Smooth muscle cell (in vitro differentiated cells): ENCODE data around the gene JAKMIP1. TPM values are rescaled to one million over a fixed set of nuclear protein-coding genes. Genes with fewer than 3 reads are reported as not detected.

Experiments
- DNase-seq: peaks from one replicate; lab custom pipeline; 2025; ENCODE audit not compliant: unreplicated experiment; lab: John Stamatoyannopoulos, UW
- H2AFZ ChIP-seq: fragments of 200-600 bp; sonication (generic); 2 replicates; pipeline ENCODE4 v1.6.0; 2016; ENCODE audit warnings: antibody characterized with exemption, low read depth, mild to moderate bottlenecking
- H3F3A ChIP-seq: fragments of 200-600 bp; sonication (generic); 2 replicates; pipeline ENCODE4 v1.6.0; 2017; ENCODE audit warnings: antibody characterized with exemption, low read depth
- H3K27ac ChIP-seq: fragments of 200-600 bp; sonication (generic); 2 replicates; pipeline ENCODE4 v1.5.1; 2016; ENCODE audit warnings: low read depth, mild to moderate bottlenecking
- H3K27me3 ChIP-seq: fragments of 200-600 bp; sonication (generic); 2 replicates; pipeline ENCODE4 v1.6.1; 2016; ENCODE audit warnings: low read depth, mild to moderate bottlenecking
- H3K36me3 ChIP-seq: fragments of 200-600 bp; sonication (generic); 2 replicates; pipeline ENCODE4 v1.5.1; 2016; ENCODE audit warnings: low read depth
- H3K4me1 ChIP-seq: fragments of 200-600 bp; sonication (generic); 2 replicates; pipeline ENCODE4 v1.5.1; 2016; ENCODE audit warnings: low read depth
- H3K4me2 ChIP-seq: fragments of 200-600 bp; sonication (generic); 2 replicates; pipeline ENCODE4 v1.6.0; 2016; ENCODE audit warnings: mild to moderate bottlenecking
- H3K4me3 ChIP-seq: fragments of 200-600 bp; sonication (generic); 2 replicates; pipeline ENCODE4 v1.5.1; 2016; ENCODE audit warnings: mild to moderate bottlenecking
- H3K79me2 ChIP-seq: fragments of 200-600 bp; sonication (generic); 2 replicates; pipeline ENCODE4 v1.6.0; 2016; ENCODE audit warnings: low read depth, mild to moderate bottlenecking
- H3K9ac ChIP-seq: fragments of 200-600 bp; sonication (generic); 2 replicates; pipeline ENCODE4 v1.6.0; 2016; ENCODE audit warnings: low read depth
- H3K9me3 ChIP-seq: fragments of 200-600 bp; sonication (generic); replicated peaks from 2 replicates; pipeline ENCODE4 v1.5.1; 2016; ENCODE audit warnings: low read depth
- H4K20me1 ChIP-seq: fragments of 200-600 bp; sonication (generic); 2 replicates; pipeline ENCODE4 v1.6.0; 2016; ENCODE audit warnings: low read depth
- CTCF ChIP-seq: fragments of 200-600 bp; sonication (generic); IDR thresholded peaks from 2 replicates; pipeline ENCODE4 v1.5.1; 2017; ENCODE audit warnings: borderline replicate concordance, mild to moderate bottlenecking, antibody characterized with exemption; ENCODE audit not compliant: insufficient read depth, poor library complexity, severe bottlenecking
- WGBS: methylation state at CpG from one replicate; pipeline ENCODE4 v1.1.7; 2016; ENCODE audit warnings: low lambda C conversion rate; 5-methylcytosine and 5-hydroxymethylcytosine counted together
- polyA plus RNA-seq: library from polyadenylated mRNA; unstranded; fragments of >200 nt; fragmentation: Nextera tagmentation; extraction: Ambion mirVana; gene quantifications from 2 replicates; pipeline ENCODE4 v1.2.1, GENCODE V29; 2016
- total RNA-seq: library from RNA; depleted of rRNA; stranded (reverse); fragments of >200 nt; gene quantifications from 2 replicates; pipeline ENCODE4 v1.2.3, GENCODE V29; 2014

The JAKMIP1 gene
- total and polyA plus RNA-seq, 2 experiments from 2014 or later, result 0.64 TPM; not detected in 1

GRCh38 chr4:6107114-6107791 is 93.1 kb downstream of the JAKMIP1 start:
- DNase-seq, result no peak
- Histone ChIP-seq H3K4me2 (no peak overlapping the region), H2AFZ (no peak overlapping the region), H3K27me3 (no peaks in the 10 kb centered on the region), H3K9ac (no peak overlapping the region), H3K79me2 (no peaks in the 10 kb centered on the region), H3K4me1 (no peaks in the 10 kb centered on the region), H3F3A (no peaks in the 10 kb centered on the region), H3K4me3 (no peak overlapping the region), H3K36me3 (no peaks in the 10 kb centered on the region), H3K27ac (no peak overlapping the region), H3K9me3 (no peaks in the 10 kb centered on the region), H4K20me1 (no peaks in the 10 kb centered on the region)
- no peak for TF ChIP-seq CTCF
- WGBS, result 87% methylated on average over 14 of the region's 14 CpGs

GRCh38 chr4:6106156-6106555 is 94.2 kb downstream of the JAKMIP1 start:
- 97% methylated on average over 5 of the region's 5 CpGs for WGBS
- Histone ChIP-seq H3K4me2 (no peak overlapping the region), H4K20me1 (no peaks in the 10 kb centered on the region), H3K36me3 (no peaks in the 10 kb centered on the region), H3K79me2 (no peaks in the 10 kb centered on the region), H3K9me3 (no peaks in the 10 kb centered on the region), H3K27me3 (no peaks in the 10 kb centered on the region), H3F3A (no peaks in the 10 kb centered on the region), H3K9ac (no peak overlapping the region), H3K4me3 (no peak overlapping the region), H3K27ac (no peak overlapping the region), H3K4me1 (no peaks in the 10 kb centered on the region), H2AFZ (no peak overlapping the region)
- TF ChIP-seq CTCF, result no peak
- DNase-seq, result no peak

- Histone ChIP-seq H3K9ac (no peak overlapping the region), H3F3A (no peaks in the 10 kb centered on the region), H3K36me3 (no peaks in the 10 kb centered on the region), H3K27ac (no peak overlapping the region), H3K4me1 (no peaks in the 10 kb centered on the region), H3K4me2 (no peak overlapping the region), H2AFZ (no peak overlapping the region), H3K9me3 (no peaks in the 10 kb centered on the region), H3K27me3 (no peaks in the 10 kb centered on the region), H3K4me3 (no peak overlapping the region), H3K79me2 (no peaks in the 10 kb centered on the region), H4K20me1 (no peaks in the 10 kb centered on the region)
- no peak for TF ChIP-seq CTCF
- 86% methylated on average over 58 of the region's 60 CpGs for WGBS
- DNase-seq, result no peak
Observed at GRCh38 chr4:6105311-6105911, 94.9 kb downstream of the JAKMIP1 start.

GRCh38 chr4:6104541-6105130 is 95.7 kb downstream of the JAKMIP1 start:
- H3K79me2 ChIP-seq, result no peaks in the 10 kb centered on the region
- H3K4me3 ChIP-seq, result no peak overlapping the region
- peaks cover 6% of the 10 kb centered on the region for H3K27me3 ChIP-seq
- no peaks in the 10 kb centered on the region for H3K36me3 ChIP-seq
- no peak overlapping the region for H3K27ac ChIP-seq
- WGBS, result 69% methylated on average over 7 of the region's 7 CpGs
- H3K4me1 ChIP-seq, result no peaks in the 10 kb centered on the region
- H3K9ac ChIP-seq, result no peak overlapping the region
- TF ChIP-seq CTCF, result no peak
- H3F3A ChIP-seq, result no peaks in the 10 kb centered on the region
- H3K9me3 ChIP-seq, result no peaks in the 10 kb centered on the region
- H2AFZ ChIP-seq, result no peak overlapping the region
- H4K20me1 ChIP-seq, result no peaks in the 10 kb centered on the region
- no peak overlapping the region for H3K4me2 ChIP-seq
- no peak for DNase-seq
